HepG2 (cell line): ENCODE results near the gene MAN1A1. TPM values are rescaled to one million over a fixed set of nuclear protein-coding genes. Genes with fewer than 3 reads are reported as not detected.
A peak's percentile ranks its signal among the peaks of the same experiment; 100 is the strongest.

Experiments used
- ELF1 ChIP-seq: sonication (generic); formaldehyde crosslinking; IDR thresholded peaks from 2 replicates; pipeline ENCODE4 v1.4.0; 2020; ENCODE audit warnings: missing genetic modification reagents
- FOSL1 ChIP-seq: sonication (generic); formaldehyde crosslinking; IDR thresholded peaks from 2 replicates; pipeline ENCODE4 v1.9.0; 2021; ENCODE audit warnings: missing genetic modification reagents, borderline replicate concordance
- FOXK1 ChIP-seq: sonication (generic); formaldehyde crosslinking; IDR thresholded peaks from 2 replicates; pipeline ENCODE4 v1.4.0; 2020; ENCODE audit warnings: low read depth, missing genetic modification reagents, borderline replicate concordance
- KDM1A ChIP-seq: IDR thresholded peaks from 2 replicates; pipeline ENCODE4 v1.6.1; 2016; ENCODE audit warnings: missing compliant biosample characterization
- MIXL1 ChIP-seq: IDR thresholded peaks from 2 replicates; pipeline ENCODE4 v1.6.1; 2016
- PPARG ChIP-seq: conservative IDR thresholded peaks from 2 replicates; pipeline ENCODE4 v1.6.1; 2016; ENCODE audit warnings: missing biosample characterization, missing genetic modification reagents
- RAD21 ChIP-seq: fragments of 450-650 bp; formaldehyde crosslinking; IDR thresholded peaks from 2 replicates; pipeline ENCODE4 v1.5.0; 2020; ENCODE audit warnings: mild to moderate bottlenecking
- TBP ChIP-seq: sonication (generic); formaldehyde crosslinking; IDR thresholded peaks from 2 replicates; pipeline ENCODE4 v1.5.0; 2020; ENCODE audit warnings: missing genetic modification reagents
- TP53 ChIP-seq: sonication (generic); formaldehyde crosslinking; conservative IDR thresholded peaks from 2 replicates; pipeline ENCODE4 v1.4.0; 2020; ENCODE audit warnings: missing genetic modification reagents
- XBP1 ChIP-seq: sonication (generic); formaldehyde crosslinking; IDR thresholded peaks from 2 replicates; pipeline ENCODE4 v1.5.0; 2020; ENCODE audit warnings: missing genetic modification reagents
- ZFAT ChIP-seq: sonication (generic); formaldehyde crosslinking; conservative IDR thresholded peaks from 2 replicates; pipeline ENCODE4 v1.8.1; 2023; ENCODE audit warnings: missing genetic modification reagents, inconsistent platforms
- ZNF232 ChIP-seq: sonication (generic); formaldehyde crosslinking; IDR thresholded peaks from 2 replicates; pipeline ENCODE4 v1.4.0; 2020; ENCODE audit warnings: missing genetic modification reagents, borderline replicate concordance
- ZNF44 ChIP-seq: sonication (generic); formaldehyde crosslinking; IDR thresholded peaks from 2 replicates; pipeline ENCODE4 v1.5.1; 2020; ENCODE audit warnings: mild to moderate bottlenecking, missing genetic modification reagents
- ZNF569 ChIP-seq: sonication (generic); formaldehyde crosslinking; IDR thresholded peaks from 2 replicates; pipeline ENCODE4 v1.5.0; 2020; ENCODE audit warnings: mild to moderate bottlenecking, missing genetic modification reagents, moderate library complexity, borderline replicate concordance
- ZNF614 ChIP-seq: IDR thresholded peaks from 2 replicates; pipeline ENCODE4 v1.6.1; 2018; ENCODE audit warnings: missing biosample characterization, missing genetic modification reagents, inconsistent platforms, borderline replicate concordance
- ZSCAN30 ChIP-seq: sonication (generic); formaldehyde crosslinking; IDR thresholded peaks from 2 replicates; pipeline ENCODE4 v1.5.0; 2020; ENCODE audit warnings: mild to moderate bottlenecking, missing genetic modification reagents
- polyA plus RNA-seq, 8 experiments: library from polyadenylated mRNA; depleted of rRNA in 3 of 8; stranded (reverse) in 7 of 8; unstranded in 1 of 8; fragments of >200 nt; fragmentation: Illumina TruSeq in 4 of 8; extraction: Trizol in 4 of 8; gene quantifications; 2 replicates each; pipeline versions ENCODE4 v1.2.1 to v1.2.3, GENCODE V29; 2011 to 2016; ENCODE audit warnings: low read depth in 4 of 8, missing spikeins in 1 of 8, mixed read lengths in 1 of 8; ENCODE audit not compliant: insufficient read depth in 1 of 8
- total RNA-seq, 5 experiments: library from RNA; depleted of rRNA; stranded (reverse); fragments of >200 nt; fragmentation: Illumina TruSeq; extraction: Trizol; gene quantifications; 2 replicates each; pipeline ENCODE4 v1.2.3, GENCODE V29; 2016; ENCODE audit warnings: low read depth in 1 of 5
- TF ChIP-seq, protein P1 (sequence below): sonication (generic); formaldehyde crosslinking; IDR thresholded peaks from 2 replicates; pipeline ENCODE4 v1.4.0; 2020; ENCODE audit warnings: missing genetic modification reagents; ENCODE audit errors: not compliant biosample characterization
- TF ChIP-seq, protein P2 (sequence below): IDR thresholded peaks from 2 replicates; pipeline ENCODE4 v1.6.1; 2016; ENCODE audit warnings: missing genetic modification reagents, missing compliant biosample characterization
- TF ChIP-seq, protein P3 (sequence below): IDR thresholded peaks from 2 replicates; pipeline ENCODE4 v1.6.1; 2016; ENCODE audit warnings: low read depth
- TF ChIP-seq, protein P4 (sequence below): IDR thresholded peaks from 2 replicates; pipeline ENCODE4 v1.6.1; 2018; ENCODE audit warnings: missing genetic modification reagents, mild to moderate bottlenecking, missing compliant biosample characterization
- TF ChIP-seq, protein P5 (sequence below): sonication (generic); formaldehyde crosslinking; IDR thresholded peaks from 2 replicates; pipeline ENCODE4 v1.8.1; 2023; ENCODE audit warnings: mild to moderate bottlenecking, moderate library complexity, missing genetic modification reagents
- TF ChIP-seq, protein P6 (sequence below): sonication (generic); formaldehyde crosslinking; IDR thresholded peaks from 2 replicates; pipeline ENCODE4 v1.8.1; 2023; ENCODE audit warnings: missing genetic modification reagents, inconsistent platforms, borderline replicate concordance
- TF ChIP-seq, protein P7 (sequence below): sonication (generic); formaldehyde crosslinking; IDR thresholded peaks from 2 replicates; pipeline ENCODE4 v1.8.0; 2022; ENCODE audit warnings: mild to moderate bottlenecking, missing genetic modification reagents; ENCODE audit not compliant: insufficient replicate concordance

Gene MAN1A1
- total and polyA plus RNA-seq, 2 of the 13 experiments (the other 11 are each of a cell fraction or from before 2014, with no cell fraction given): 156 to 236 TPM

DNA sequence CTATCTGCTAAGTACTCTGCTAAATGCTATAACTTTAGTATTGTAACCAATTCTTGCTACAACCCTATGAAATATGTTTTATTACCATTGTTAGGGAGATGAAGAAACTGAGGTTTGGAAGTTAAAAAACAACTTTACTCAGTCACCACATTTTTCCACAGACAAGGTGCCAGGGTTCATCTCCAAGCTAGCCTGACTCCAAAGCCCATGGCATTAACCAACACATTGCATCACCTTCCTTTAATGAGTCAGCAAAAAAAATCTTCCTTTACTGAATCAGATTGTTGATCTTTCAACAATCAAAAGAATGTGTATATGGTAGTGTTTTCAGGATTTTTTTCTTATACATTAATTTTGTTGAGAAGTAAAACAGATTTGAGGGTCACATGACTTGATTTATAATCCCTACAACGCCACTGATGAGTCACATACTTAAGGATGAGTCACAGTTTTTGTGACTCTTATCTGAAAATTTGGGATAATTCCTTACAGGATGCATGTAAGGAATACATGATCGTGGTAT, 41.5 kb downstream of the MAN1A1 start (continued):
- TF ChIP-seq, protein P1, sequence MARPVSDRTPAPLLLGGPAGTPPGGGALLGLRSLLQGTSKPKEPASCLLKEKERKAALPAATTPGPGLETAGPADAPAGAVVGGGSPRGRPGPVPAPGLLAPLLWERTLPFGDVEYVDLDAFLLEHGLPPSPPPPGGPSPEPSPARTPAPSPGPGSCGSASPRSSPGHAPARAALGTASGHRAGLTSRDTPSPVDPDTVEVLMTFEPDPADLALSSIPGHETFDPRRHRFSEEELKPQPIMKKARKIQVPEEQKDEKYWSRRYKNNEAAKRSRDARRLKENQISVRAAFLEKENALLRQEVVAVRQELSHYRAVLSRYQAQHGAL: no peak
- TF ChIP-seq TP53 (CRISPR knock-in tag): peak; percentile 52; the same call in 1 of the 2 replicates
- no peak for TF ChIP-seq ZNF232 (CRISPR knock-in tag)
- TF ChIP-seq, protein P2, sequence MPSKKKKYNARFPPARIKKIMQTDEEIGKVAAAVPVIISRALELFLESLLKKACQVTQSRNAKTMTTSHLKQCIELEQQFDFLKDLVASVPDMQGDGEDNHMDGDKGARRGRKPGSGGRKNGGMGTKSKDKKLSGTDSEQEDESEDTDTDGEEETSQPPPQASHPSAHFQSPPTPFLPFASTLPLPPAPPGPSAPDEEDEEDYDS: no peak
- TF ChIP-seq, protein P3, sequence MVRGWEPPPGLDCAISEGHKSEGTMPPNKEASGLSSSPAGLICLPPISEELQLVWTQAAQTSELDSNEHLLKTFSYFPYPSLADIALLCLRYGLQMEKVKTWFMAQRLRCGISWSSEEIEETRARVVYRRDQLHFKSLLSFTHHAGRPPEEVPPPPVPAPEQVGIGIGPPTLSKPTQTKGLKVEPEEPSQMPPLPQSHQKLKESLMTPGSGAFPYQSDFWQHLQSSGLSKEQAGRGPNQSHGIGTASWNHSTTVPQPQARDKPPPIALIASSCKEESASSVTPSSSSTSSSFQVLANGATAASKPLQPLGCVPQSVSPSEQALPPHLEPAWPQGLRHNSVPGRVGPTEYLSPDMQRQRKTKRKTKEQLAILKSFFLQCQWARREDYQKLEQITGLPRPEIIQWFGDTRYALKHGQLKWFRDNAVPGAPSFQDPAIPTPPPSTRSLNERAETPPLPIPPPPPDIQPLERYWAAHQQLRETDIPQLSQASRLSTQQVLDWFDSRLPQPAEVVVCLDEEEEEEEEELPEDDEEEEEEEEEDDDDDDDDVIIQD (CRISPR knock-in tag): peak; percentile 97
- no peak for TF ChIP-seq RAD21 (CRISPR knock-in tag)
- TF ChIP-seq, protein P4, sequence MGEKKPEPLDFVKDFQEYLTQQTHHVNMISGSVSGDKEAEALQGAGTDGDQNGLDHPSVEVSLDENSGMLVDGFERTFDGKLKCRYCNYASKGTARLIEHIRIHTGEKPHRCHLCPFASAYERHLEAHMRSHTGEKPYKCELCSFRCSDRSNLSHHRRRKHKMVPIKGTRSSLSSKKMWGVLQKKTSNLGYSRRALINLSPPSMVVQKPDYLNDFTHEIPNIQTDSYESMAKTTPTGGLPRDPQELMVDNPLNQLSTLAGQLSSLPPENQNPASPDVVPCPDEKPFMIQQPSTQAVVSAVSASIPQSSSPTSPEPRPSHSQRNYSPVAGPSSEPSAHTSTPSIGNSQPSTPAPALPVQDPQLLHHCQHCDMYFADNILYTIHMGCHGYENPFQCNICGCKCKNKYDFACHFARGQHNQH (CRISPR knock-in tag): 0 out of 2 replicates have a peak, but pooled peaks have one; percentile 47
- no peak for TF ChIP-seq ZNF44 (CRISPR knock-in tag)
- no peak for TF ChIP-seq ZNF569 (CRISPR knock-in tag)
- no peak; the same call in 1 of the 2 replicates for TF ChIP-seq ZFAT (CRISPR knock-in tag)
- TF ChIP-seq TBP: no peak
- TF ChIP-seq ZNF614 (CRISPR knock-in tag): 0 out of 2 replicates have a peak, but pooled peaks have one; percentile 44
- TF ChIP-seq ZSCAN30 (CRISPR knock-in tag): no peak
- TF ChIP-seq, protein P5, sequence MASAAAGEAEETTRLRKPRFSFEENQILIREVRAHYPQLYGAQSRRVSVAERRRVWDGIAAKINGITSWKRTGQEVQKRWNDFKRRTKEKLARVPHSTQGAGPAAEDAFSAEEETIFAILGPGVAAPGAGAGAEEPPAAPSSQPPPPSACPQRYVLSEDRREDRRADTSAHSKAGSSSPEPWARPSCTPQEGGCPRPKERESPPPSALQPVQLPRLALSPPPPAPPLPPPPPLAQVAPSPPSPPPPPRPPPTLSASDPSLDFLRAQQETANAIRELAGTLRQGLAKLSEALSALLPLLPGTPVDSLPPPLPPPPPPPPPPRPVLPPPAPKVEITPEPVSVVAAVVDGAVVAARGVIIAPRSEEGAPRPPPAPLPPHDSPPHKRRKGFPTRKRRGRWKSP (CRISPR knock-in tag): no peak
- TF ChIP-seq PPARG: no peak; the same call in 1 of the 2 replicates
- peak; percentile 77; the same call in 1 of the 2 replicates for TF ChIP-seq FOXK1
- TF ChIP-seq, protein P6, sequence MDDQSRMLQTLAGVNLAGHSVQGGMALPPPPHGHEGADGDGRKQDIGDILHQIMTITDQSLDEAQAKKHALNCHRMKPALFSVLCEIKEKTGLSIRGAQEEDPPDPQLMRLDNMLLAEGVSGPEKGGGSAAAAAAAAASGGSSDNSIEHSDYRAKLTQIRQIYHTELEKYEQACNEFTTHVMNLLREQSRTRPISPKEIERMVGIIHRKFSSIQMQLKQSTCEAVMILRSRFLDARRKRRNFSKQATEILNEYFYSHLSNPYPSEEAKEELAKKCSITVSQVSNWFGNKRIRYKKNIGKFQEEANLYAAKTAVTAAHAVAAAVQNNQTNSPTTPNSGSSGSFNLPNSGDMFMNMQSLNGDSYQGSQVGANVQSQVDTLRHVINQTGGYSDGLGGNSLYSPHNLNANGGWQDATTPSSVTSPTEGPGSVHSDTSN (CRISPR knock-in tag): no peak
- TF ChIP-seq ELF1 (CRISPR knock-in tag): no peak
- peak; percentile 76; the same call in 1 of the 2 replicates for TF ChIP-seq FOSL1 (CRISPR knock-in tag)
- no peak for TF ChIP-seq XBP1 (CRISPR knock-in tag)
- TF ChIP-seq KDM1A (CRISPR knock-in tag): no peak
- TF ChIP-seq MIXL1 (CRISPR knock-in tag): peak; percentile 69; the same call in 1 of the 2 replicates
- TF ChIP-seq, protein P7, sequence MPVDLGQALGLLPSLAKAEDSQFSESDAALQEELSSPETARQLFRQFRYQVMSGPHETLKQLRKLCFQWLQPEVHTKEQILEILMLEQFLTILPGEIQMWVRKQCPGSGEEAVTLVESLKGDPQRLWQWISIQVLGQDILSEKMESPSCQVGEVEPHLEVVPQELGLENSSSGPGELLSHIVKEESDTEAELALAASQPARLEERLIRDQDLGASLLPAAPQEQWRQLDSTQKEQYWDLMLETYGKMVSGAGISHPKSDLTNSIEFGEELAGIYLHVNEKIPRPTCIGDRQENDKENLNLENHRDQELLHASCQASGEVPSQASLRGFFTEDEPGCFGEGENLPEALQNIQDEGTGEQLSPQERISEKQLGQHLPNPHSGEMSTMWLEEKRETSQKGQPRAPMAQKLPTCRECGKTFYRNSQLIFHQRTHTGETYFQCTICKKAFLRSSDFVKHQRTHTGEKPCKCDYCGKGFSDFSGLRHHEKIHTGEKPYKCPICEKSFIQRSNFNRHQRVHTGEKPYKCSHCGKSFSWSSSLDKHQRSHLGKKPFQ: peak; percentile 55
